IMR-90 (cell line): ENCODE results near the gene OR2A42. TPM values are rescaled to one million over a fixed set of nuclear protein-coding genes. Genes with fewer than 3 reads are reported as not detected.

Experiments
- ATAC-seq: fragments of 200-7000 bp; cut with Tn5 transposase; 2 replicates; pipeline ENCODE4 v1.9.1; 2020; ENCODE audit warnings: low read depth, mild to moderate bottlenecking, moderate library complexity
- BruUV-seq: library from RNA; stranded (reverse); fragments of 400-500 nt; replicated peaks from 2 replicates; lab custom pipeline; 2021; lab: Mats Ljungman, UMichigan
- CTCF ChIA-PET: fragments of 300-600 bp; formaldehyde crosslinking; extraction: SDS; loops from one replicate; lab custom pipeline; 2021; ENCODE audit warnings: antibody characterized with exemption; lab: Yijun Ruan, JAX
- POLR2A ChIA-PET: fragments of 300-600 bp; sonication (Branson Sonifier 250); formaldehyde crosslinking; loops from one replicate; lab custom pipeline; 2022; ENCODE audit warnings: antibody characterized with exemption; ENCODE audit not compliant: unreplicated experiment; lab: Charles Lee
- DNase-seq: peaks from one replicate; pipeline ENCODE4 v3.0.0; 2013
- H2AFZ ChIP-seq: replicated peaks from 2 replicates; pipeline ENCODE3; 2013; ENCODE audit warnings: low read length, mild to moderate bottlenecking; ENCODE audit not compliant: poor library complexity
- H2AK5ac ChIP-seq: 2 replicates; pipeline ENCODE4 v1.6.1; 2013; ENCODE audit warnings: low read depth, low read length, inconsistent platforms
- H2AK9ac ChIP-seq: replicated peaks from 2 replicates; pipeline ENCODE3; 2013; ENCODE audit warnings: mild to moderate bottlenecking, low read depth, low read length, moderate library complexity; ENCODE audit not compliant: poor library complexity
- H2BK120ac ChIP-seq: 2 replicates; pipeline ENCODE4 v1.6.1; 2013; ENCODE audit warnings: low read depth, low read length, inconsistent platforms
- H2BK15ac ChIP-seq: 3 replicates; pipeline ENCODE4 v1.6.1; 2013; ENCODE audit warnings: low read depth, low read length, inconsistent platforms
- H2BK20ac ChIP-seq: 2 replicates; pipeline ENCODE4 v1.6.1; 2013; ENCODE audit warnings: low read depth, mild to moderate bottlenecking, inconsistent platforms, low read length, moderate library complexity
- H2BK5ac ChIP-seq: 2 replicates; pipeline ENCODE4 v1.6.1; 2013; ENCODE audit warnings: mild to moderate bottlenecking, low read depth, low read length, inconsistent platforms; ENCODE audit not compliant: poor library complexity, severe bottlenecking
- H3K14ac ChIP-seq: replicated peaks from 2 replicates; pipeline ENCODE4 v1.6.1; 2013; ENCODE audit warnings: low read depth, low read length, inconsistent platforms
- H3K18ac ChIP-seq: 2 replicates; pipeline ENCODE4 v1.6.1; 2013; ENCODE audit warnings: low read depth, low read length, control low read depth
- H3K23ac ChIP-seq: 2 replicates; pipeline ENCODE4 v1.6.1; 2013; ENCODE audit warnings: low read depth, low read length, inconsistent platforms
- H3K27ac ChIP-seq: 2 replicates; pipeline ENCODE4 v1.5.1; 2013; ENCODE audit warnings: mild to moderate bottlenecking, control low read depth, low read length; ENCODE audit not compliant: insufficient read depth
- H3K27me3 ChIP-seq: 2 replicates; pipeline ENCODE4 v1.6.1; 2013; ENCODE audit warnings: low read length; ENCODE audit not compliant: control insufficient read depth, insufficient read depth
- H3K36me3 ChIP-seq: 2 replicates; pipeline ENCODE4 v1.6.1; 2013; ENCODE audit warnings: low read length, mixed read lengths; ENCODE audit not compliant: control insufficient read depth, insufficient read depth
- H3K4ac ChIP-seq: 2 replicates; pipeline ENCODE4 v1.6.1; 2013; ENCODE audit warnings: low read depth, low read length, inconsistent platforms
- H3K4me1 ChIP-seq: 2 replicates; pipeline ENCODE4 v1.6.1; 2013; ENCODE audit warnings: low read length, mixed read lengths; ENCODE audit not compliant: control insufficient read depth, insufficient read depth
- H3K4me2 ChIP-seq: 2 replicates; pipeline ENCODE4 v1.6.1; 2013; ENCODE audit warnings: low read depth, mild to moderate bottlenecking, control low read depth, low read length, moderate library complexity
- H3K4me3 ChIP-seq: 2 replicates; pipeline ENCODE4 v1.5.1; 2013; ENCODE audit warnings: low read depth, mild to moderate bottlenecking, control low read depth, low read length, moderate library complexity; ENCODE audit not compliant: insufficient read depth
- H3K56ac ChIP-seq: 2 replicates; pipeline ENCODE4 v1.6.1; 2013; ENCODE audit warnings: low read length, inconsistent platforms; ENCODE audit not compliant: insufficient read depth; ENCODE audit errors: extremely low read depth
- H3K79me1 ChIP-seq, 2 experiments: 2 replicates each; pipeline ENCODE4 v1.6.1; 2013; ENCODE audit warnings: low read length in 2 of 2, inconsistent platforms in 1 of 2, low read depth in 1 of 2
- H3K9ac ChIP-seq: 2 replicates; pipeline ENCODE4 v1.6.1; 2013; ENCODE audit warnings: low read depth, low read length, control low read depth
- H3K9me1 ChIP-seq: 2 replicates; pipeline ENCODE4 v1.6.1; 2013; ENCODE audit warnings: low read length, inconsistent platforms; ENCODE audit not compliant: insufficient read depth
- H3K9me3 ChIP-seq: 2 replicates; pipeline ENCODE4 v1.6.1; 2013; ENCODE audit warnings: low read length; ENCODE audit not compliant: control insufficient read depth, insufficient read depth
- H4K20me1 ChIP-seq: 2 replicates; pipeline ENCODE4 v1.6.1; 2013; ENCODE audit warnings: low read length, inconsistent platforms; ENCODE audit not compliant: insufficient read depth
- H4K5ac ChIP-seq: 2 replicates; pipeline ENCODE4 v1.6.1; 2013; ENCODE audit warnings: mild to moderate bottlenecking, low read depth, low read length, control low read depth
- H4K8ac ChIP-seq, 2 experiments: 2 replicates each; pipeline ENCODE4 v1.6.1; 2013; ENCODE audit warnings: low read depth in 2 of 2, low read length in 2 of 2, control low read depth in 1 of 2, inconsistent platforms in 1 of 2
- H4K91ac ChIP-seq: 2 replicates; pipeline ENCODE4 v1.6.1; 2013; ENCODE audit warnings: low read depth, low read length, inconsistent platforms; ENCODE audit not compliant: insufficient read depth
- BHLHE40 ChIP-seq: fragments of 150-350 bp; IDR thresholded peaks from 2 replicates; pipeline ENCODE4 v1.6.1; 2016; ENCODE audit warnings: mild to moderate bottlenecking, low read depth, low read length
- CEBPB ChIP-seq: IDR thresholded peaks from 2 replicates; pipeline ENCODE4 v1.6.1; 2012; ENCODE audit warnings: low read depth, low read length, improper control_type of control experiment
- CHD1 ChIP-seq: IDR thresholded peaks from 2 replicates; pipeline ENCODE4 v1.6.1; 2012; ENCODE audit warnings: low read depth, low read length, improper control_type of control experiment
- ELK1 ChIP-seq: fragments of 150-350 bp; IDR thresholded peaks from 2 replicates; pipeline ENCODE4 v1.6.1; 2016; ENCODE audit warnings: low read depth, mild to moderate bottlenecking, low read length, moderate library complexity, borderline replicate concordance
- FOS ChIP-seq: fragments of 150-350 bp; IDR thresholded peaks from 2 replicates; pipeline ENCODE4 v1.6.1; 2016; ENCODE audit warnings: low read depth, low read length
- MAFK ChIP-seq: IDR thresholded peaks from 2 replicates; pipeline ENCODE4 v1.6.1; 2012; ENCODE audit warnings: low read depth, low read length, improper control_type of control experiment
- MAZ ChIP-seq: IDR thresholded peaks from 2 replicates; pipeline ENCODE4 v1.6.1; 2012; ENCODE audit warnings: low read depth, mild to moderate bottlenecking, low read length, improper control_type of control experiment, moderate library complexity, borderline replicate concordance
- MXI1 ChIP-seq: IDR thresholded peaks from 2 replicates; pipeline ENCODE4 v1.6.1; 2012; ENCODE audit warnings: low read depth, mild to moderate bottlenecking, low read length, moderate library complexity, borderline replicate concordance
- NFE2L2 ChIP-seq: fragments of 150-350 bp; IDR thresholded peaks from 2 replicates; pipeline ENCODE4 v1.6.1; 2016; ENCODE audit warnings: low read depth, mild to moderate bottlenecking, low read length
- POLR2A ChIP-seq: IDR thresholded peaks from 2 replicates; pipeline ENCODE4 v1.6.1; 2012; ENCODE audit warnings: mild to moderate bottlenecking, low read depth, low read length
- RAD21 ChIP-seq: IDR thresholded peaks from 2 replicates; pipeline ENCODE4 v1.6.1; 2012; ENCODE audit warnings: low read length, improper control_type of control experiment
- RCOR1 ChIP-seq: IDR thresholded peaks from 2 replicates; pipeline ENCODE4 v1.6.1; 2012; ENCODE audit warnings: mild to moderate bottlenecking, low read length, improper control_type of control experiment; ENCODE audit not compliant: insufficient replicate concordance
- RFX5 ChIP-seq: IDR thresholded peaks from 2 replicates; pipeline ENCODE4 v1.8.0; 2012; ENCODE audit warnings: low read depth, mild to moderate bottlenecking, low read length, moderate library complexity
- SMC3 ChIP-seq: fragments of 150-350 bp; IDR thresholded peaks from 2 replicates; pipeline ENCODE4 v1.6.1; 2016; ENCODE audit warnings: low read depth, mild to moderate bottlenecking, antibody characterized with exemption, low read length, moderate library complexity
- WGBS, 2 experiments: methylation state at CpG; one replicate each; pipeline versions ENCODE4 v1.1.5 to v1.1.7; 2013; ENCODE audit warnings: missing lambda C conversion rate in 2 of 2; ENCODE audit not compliant: insufficient read length in 1 of 2; ENCODE audit errors: extremely low coverage in 2 of 2; 5-methylcytosine and 5-hydroxymethylcytosine counted together
- dilution Hi-C: fragments of 300-500 bp; cut with HindIII; formaldehyde crosslinking; loops from one replicate; pipeline ENCODE4 v1.14.3; 2018; ENCODE audit warnings: low sequenced_read_pairs; ENCODE audit not compliant: unreplicated experiment
- in situ Hi-C: fragments of 300-500 bp; cut with MboI; formaldehyde crosslinking; loops from 3 replicates; pipeline ENCODE4 v1.14.3; 2019; ENCODE audit warnings: low sequenced_read_pairs, inconsistent platforms, mixed read lengths
- intact Hi-C: fragments of 100-400 bp; cut with micrococcal nuclease; formaldehyde crosslinking; loops from 2 replicates; pipeline ENCODE4 v1.10.0; 2022
- polyA plus RNA-seq, 3 experiments: library from polyadenylated mRNA; depleted of rRNA; stranded (reverse); fragments of >200 nt; gene quantifications; 2 replicates each; pipeline ENCODE4 v1.2.3, GENCODE V29; 2012; ENCODE audit warnings: low replicate concordance in 1 of 3
- total RNA-seq: library from RNA; depleted of rRNA; stranded (reverse); fragments of >200 nt; gene quantifications from 2 replicates; pipeline ENCODE4 v1.2.3, GENCODE V29; 2012
- TF ChIP-seq, protein P1 (sequence below): fragments of 150-350 bp; IDR thresholded peaks from 2 replicates; pipeline ENCODE4 v1.6.1; 2017; ENCODE audit warnings: mild to moderate bottlenecking, antibody characterized with exemption, low read length, low read depth
- TF ChIP-seq, protein P2 (sequence below): conservative IDR thresholded peaks from 2 replicates; pipeline ENCODE4 v1.5.1; 2012; ENCODE audit warnings: mild to moderate bottlenecking, low read depth, low read length, improper control_type of control experiment

The OR2A42 gene
- total and polyA plus RNA-seq, 2 of the 4 experiments (the other 2 are of a cell fraction), result not detected

GRCh38 chr7:144256112-144256511 is 16.7 kb upstream of the OR2A42 start:
- BruUV-seq, result no TSS peak
- ChIA-PET CTCF (no interaction called here), POLR2A (no interaction called here)
- Histone ChIP-seq H3K9ac (no peak overlapping the region), H2AK9ac (no peak overlapping the region), H4K8ac (no peak overlapping the region), H3K4ac (no peak overlapping the region), H3K4me3 (no peak overlapping the region), H3K27ac (no peak overlapping the region), H3K9me1 (no peaks in the 10 kb centered on the region), H2BK120ac (no peak overlapping the region), H2BK20ac (no peak overlapping the region), H3K36me3 (no peaks in the 10 kb centered on the region), H3K27me3 (no peaks in the 10 kb centered on the region), H3K18ac (no peak overlapping the region), H3K79me1 (no peaks in the 10 kb centered on the region), H3K23ac (no peak overlapping the region), H4K20me1 (no peaks in the 10 kb centered on the region), H2BK5ac (no peak overlapping the region), H3K9me3 (peaks cover 2% of the 10 kb centered on the region; the same call in 1 of the 2 replicates), H3K4me1 (no peaks in the 10 kb centered on the region), H3K14ac (no peak overlapping the region), H2AFZ (no peak overlapping the region), H4K5ac (no peak overlapping the region), H2BK15ac (no peak overlapping the region), H3K56ac (no peak overlapping the region), H3K4me2 (no peak overlapping the region), H4K91ac (no peak overlapping the region), H2AK5ac (no peak overlapping the region)
- dilution Hi-C loops (no loop called here), in situ Hi-C loops (no loop called here), intact Hi-C loops (no loop called here)
- DNase-seq, result no peak
- no CpG with 5 or more reads among the region's 3 CpGs for WGBS, 2 experiments
- TF ChIP-seq CEBPB (no peak), RAD21 (no peak), MAZ (no peak), SMC3 (no peak), POLR2A (no peak), ELK1 (no peak), CHD1 (no peak), BHLHE40 (no peak), RFX5 (no peak), MAFK (no peak), MXI1 (no peak), RCOR1 (no peak), FOS (no peak), NFE2L2 (no peak)
- TF ChIP-seq, protein P1, sequence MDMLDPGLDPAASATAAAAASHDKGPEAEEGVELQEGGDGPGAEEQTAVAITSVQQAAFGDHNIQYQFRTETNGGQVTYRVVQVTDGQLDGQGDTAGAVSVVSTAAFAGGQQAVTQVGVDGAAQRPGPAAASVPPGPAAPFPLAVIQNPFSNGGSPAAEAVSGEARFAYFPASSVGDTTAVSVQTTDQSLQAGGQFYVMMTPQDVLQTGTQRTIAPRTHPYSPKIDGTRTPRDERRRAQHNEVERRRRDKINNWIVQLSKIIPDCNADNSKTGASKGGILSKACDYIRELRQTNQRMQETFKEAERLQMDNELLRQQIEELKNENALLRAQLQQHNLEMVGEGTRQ, result no peak
- TF ChIP-seq, protein P2, sequence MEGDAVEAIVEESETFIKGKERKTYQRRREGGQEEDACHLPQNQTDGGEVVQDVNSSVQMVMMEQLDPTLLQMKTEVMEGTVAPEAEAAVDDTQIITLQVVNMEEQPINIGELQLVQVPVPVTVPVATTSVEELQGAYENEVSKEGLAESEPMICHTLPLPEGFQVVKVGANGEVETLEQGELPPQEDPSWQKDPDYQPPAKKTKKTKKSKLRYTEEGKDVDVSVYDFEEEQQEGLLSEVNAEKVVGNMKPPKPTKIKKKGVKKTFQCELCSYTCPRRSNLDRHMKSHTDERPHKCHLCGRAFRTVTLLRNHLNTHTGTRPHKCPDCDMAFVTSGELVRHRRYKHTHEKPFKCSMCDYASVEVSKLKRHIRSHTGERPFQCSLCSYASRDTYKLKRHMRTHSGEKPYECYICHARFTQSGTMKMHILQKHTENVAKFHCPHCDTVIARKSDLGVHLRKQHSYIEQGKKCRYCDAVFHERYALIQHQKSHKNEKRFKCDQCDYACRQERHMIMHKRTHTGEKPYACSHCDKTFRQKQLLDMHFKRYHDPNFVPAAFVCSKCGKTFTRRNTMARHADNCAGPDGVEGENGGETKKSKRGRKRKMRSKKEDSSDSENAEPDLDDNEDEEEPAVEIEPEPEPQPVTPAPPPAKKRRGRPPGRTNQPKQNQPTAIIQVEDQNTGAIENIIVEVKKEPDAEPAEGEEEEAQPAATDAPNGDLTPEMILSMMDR, result no peak
- ATAC-seq, result no peak
